SK-N-SH (cell line): Measurements from ENCODE around the gene RCBTB2. TPM values are rescaled to one million over a fixed set of nuclear protein-coding genes. Genes with fewer than 3 reads are reported as not detected.

Experiments used
- CTCF ChIA-PET: fragments of 300-600, 350-600 bp; formaldehyde crosslinking; extraction: SDS; loops from one replicate; lab custom pipeline; 2021; lab: Yijun Ruan, JAX
- POLR2A ChIA-PET: fragments of 350-600 bp; sonication (Branson Sonifier 250); formaldehyde crosslinking; extraction: SDS; loops from one replicate; lab custom pipeline; 2020; ENCODE audit warnings: antibody characterized with exemption, inconsistent platforms; lab: Yijun Ruan, JAX
- DNase-seq: peaks from one replicate; pipeline ENCODE4 v3.0.0; 2012
- H2AFZ ChIP-seq: fragments of 200-600 bp; sonication (generic); 2 replicates; pipeline ENCODE4 v1.8.1; 2016; ENCODE audit warnings: antibody characterized with exemption, mild to moderate bottlenecking, low read depth
- H3F3A ChIP-seq: fragments of 200-600 bp; sonication (generic); replicated peaks from 2 replicates; pipeline ENCODE3; 2016; ENCODE audit warnings: antibody characterized with exemption, mild to moderate bottlenecking; ENCODE audit not compliant: insufficient read depth
- H3K27ac ChIP-seq, 2 experiments: fragments of 200-500 bp in 1 of 2; fragments of 200-600 bp in 1 of 2; sonication (Bioruptor generic) in 1 of 2; sonication (generic), shearing (Covaris generic) in 1 of 2; 2 replicates each; pipeline versions ENCODE4 v1.5.1 to v1.6.1; 2014 to 2016; ENCODE audit warnings: low read depth in 2 of 2, inconsistent platforms in 1 of 2, low read length in 1 of 2, mild to moderate bottlenecking in 1 of 2, mixed read lengths in 1 of 2
- H3K27me3 ChIP-seq: fragments of 200-600 bp; sonication (generic), shearing (Covaris generic); 2 replicates; pipeline ENCODE4 v1.6.1; 2016; ENCODE audit warnings: mixed run types; ENCODE audit not compliant: insufficient read depth
- H3K36me3 ChIP-seq, 2 experiments: fragments of 200-500 bp in 1 of 2; fragments of 200-600 bp in 1 of 2; sonication (Bioruptor generic) in 1 of 2; sonication (generic) in 1 of 2; replicated peaks in 1 of 2; 2 replicates each; pipeline versions ENCODE3 to v1.5.1; 2014 to 2016; ENCODE audit warnings: low read length in 1 of 2, mild to moderate bottlenecking in 1 of 2; ENCODE audit not compliant: insufficient read depth in 2 of 2, control insufficient read depth in 1 of 2
- H3K4me1 ChIP-seq, 2 experiments: fragments of 200-500 bp in 1 of 2; fragments of 200-600 bp in 1 of 2; sonication (Bioruptor generic) in 1 of 2; sonication (generic), shearing (Covaris generic) in 1 of 2; 2 replicates each; pipeline versions ENCODE4 v1.5.1 to v1.6.1; 2014 to 2016; ENCODE audit warnings: low read depth in 1 of 2, low read length in 1 of 2, mixed run types in 1 of 2; ENCODE audit not compliant: insufficient read depth in 2 of 2, control insufficient read depth in 1 of 2
- H3K4me2 ChIP-seq: fragments of 200-600 bp; sonication (generic), shearing (Covaris generic); 2 replicates; pipeline ENCODE4 v1.6.1; 2017; ENCODE audit warnings: mixed run types
- H3K4me3 ChIP-seq, 2 experiments: fragments of 200-500 bp in 1 of 2; fragments of 200-600 bp in 1 of 2; sonication (Bioruptor generic) in 1 of 2; sonication (generic), shearing (Covaris generic) in 1 of 2; 2 replicates each; pipeline versions ENCODE4 v1.5.1 to v1.8.1; 2014 to 2016; ENCODE audit warnings: low read depth in 2 of 2, inconsistent platforms in 1 of 2, low read length in 1 of 2, mild to moderate bottlenecking in 1 of 2, mixed read lengths in 1 of 2, moderate library complexity in 1 of 2
- H3K79me2 ChIP-seq: fragments of 200-600 bp; sonication (generic); 2 replicates; pipeline ENCODE4 v1.8.1; 2017; ENCODE audit warnings: mild to moderate bottlenecking; ENCODE audit not compliant: insufficient read depth
- H3K9ac ChIP-seq: fragments of 200-600 bp; sonication (generic); 2 replicates; pipeline ENCODE4 v1.6.1; 2017; ENCODE audit warnings: mixed run types
- H3K9me2 ChIP-seq: fragments of 200-600 bp; sonication (generic); 2 replicates; pipeline ENCODE4 v1.6.1; 2017; ENCODE audit warnings: mixed run types
- H3K9me3 ChIP-seq: fragments of 200-600 bp; sonication (generic); 2 replicates; pipeline ENCODE4 v1.6.1; 2017; ENCODE audit warnings: mixed run types, mild to moderate bottlenecking, moderate library complexity
- H4K20me1 ChIP-seq: fragments of 200-600 bp; sonication (generic); 2 replicates; pipeline ENCODE4 v1.6.1; 2017; ENCODE audit warnings: mild to moderate bottlenecking, mixed run types; ENCODE audit not compliant: insufficient read depth
- CHD2 ChIP-seq: fragments of 150-350 bp; IDR thresholded peaks from 2 replicates; pipeline ENCODE4 v1.6.1; 2018; ENCODE audit warnings: low read length; ENCODE audit not compliant: partially characterized antibody
- EP300 ChIP-seq, 2 experiments: IDR thresholded peaks; 2 replicates each; pipeline versions ENCODE4 v1.4.0 to v1.6.1; 2012; ENCODE audit warnings: borderline replicate concordance in 1 of 2, low read depth in 1 of 2, low read length in 1 of 2
- GABPA ChIP-seq: IDR thresholded peaks from 2 replicates; pipeline ENCODE4 v1.4.0; 2012; ENCODE audit warnings: low read depth, mild to moderate bottlenecking
- JUND ChIP-seq: IDR thresholded peaks from 2 replicates; pipeline ENCODE4 v1.4.0; 2012
- MEF2A ChIP-seq: IDR thresholded peaks from 2 replicates; pipeline ENCODE4 v1.4.0; 2012; ENCODE audit warnings: low read depth, borderline replicate concordance
- MXI1 ChIP-seq: IDR thresholded peaks from 2 replicates; pipeline ENCODE4 v1.6.1; 2012; ENCODE audit warnings: mild to moderate bottlenecking, low read depth, low read length, improper control_type of control experiment
- POLR2AphosphoS5 ChIP-seq: IDR thresholded peaks from 2 replicates; pipeline ENCODE4 v1.6.1; 2012; ENCODE audit warnings: low read depth, low read length
- RAD21 ChIP-seq: IDR thresholded peaks from 2 replicates; pipeline ENCODE4 v1.6.1; 2012; ENCODE audit warnings: mild to moderate bottlenecking, low read length
- SIN3A ChIP-seq: IDR thresholded peaks from 2 replicates; pipeline ENCODE4 v1.6.1; 2012; ENCODE audit warnings: low read depth, mild to moderate bottlenecking, low read length, moderate library complexity, borderline replicate concordance
- polyA plus RNA-seq, 3 experiments: library from polyadenylated mRNA; depleted of rRNA; stranded (reverse); fragments of >200 nt; gene quantifications; 2 replicates each; pipeline ENCODE4 v1.2.3, GENCODE V29; 2012
- TF ChIP-seq, protein P1 (sequence below): IDR thresholded peaks from 2 replicates; pipeline ENCODE4 v1.6.1; 2012; ENCODE audit warnings: mild to moderate bottlenecking, low read depth, low read length, moderate library complexity
- TF ChIP-seq, protein P2 (sequence below): IDR thresholded peaks from 2 replicates; pipeline ENCODE4 v1.4.0; 2012; ENCODE audit warnings: low read depth, borderline replicate concordance
- TF ChIP-seq, protein P3 (sequence below): IDR thresholded peaks from 2 replicates; pipeline ENCODE4; 2012
- TF ChIP-seq, protein P4 (sequence below): IDR thresholded peaks from 2 replicates; pipeline ENCODE4 v1.4.0; 2012; ENCODE audit warnings: low read depth, borderline replicate concordance

Gene RCBTB2
- polyA plus RNA-seq, 1 of the 3 experiments (the other 2 are of a cell fraction) = 2.8 TPM

DNA sequence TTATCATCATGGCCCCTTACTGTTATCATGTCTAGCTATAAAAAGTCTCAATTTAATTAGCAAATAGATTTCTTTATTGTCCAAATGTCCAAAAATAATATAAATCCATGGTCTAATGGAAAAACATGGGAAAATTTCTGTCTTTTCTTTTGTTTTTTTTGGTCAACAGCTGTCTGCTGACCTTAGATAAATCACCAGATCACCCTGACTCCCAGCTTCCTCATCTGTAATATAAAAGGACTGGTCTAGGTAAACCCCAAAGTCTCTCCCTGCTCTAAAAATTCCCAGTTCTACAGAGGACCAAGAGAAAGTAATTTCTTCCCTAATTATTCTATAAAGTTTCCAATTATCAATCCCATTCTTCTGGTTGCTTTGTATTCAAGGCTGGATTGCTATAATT is 30.7 kb upstream of the RCBTB2 start:
- CTCF ChIA-PET = interaction anchor here (2.2 kb wide), 1 partner anchor 17 kb away, joined by 11 read pairs; no protein-coding TSS in a partner anchor
- H3K4me2 ChIP-seq = no peak overlapping the region
- H3K27ac ChIP-seq = no peak overlapping the region
- H3F3A ChIP-seq = peaks cover 7% of the 10 kb centered on the region
- DNase-seq = no peak
- H3K27me3 ChIP-seq = no peaks in the 10 kb centered on the region
- TF ChIP-seq JUND (no peak), MXI1 (no peak), POLR2AphosphoS5 (no peak), EP300 (IDR thresholded peaks at IDR 0.05; ENCODE audit: borderline replicate concordance in 1 of 2, low read depth in 1 of 2, low read length in 1 of 2) (no peak), GABPA (no peak), CHD2 (no peak), MEF2A (no peak), RAD21 (no peak), SIN3A (no peak)
- TF ChIP-seq, protein P1, sequence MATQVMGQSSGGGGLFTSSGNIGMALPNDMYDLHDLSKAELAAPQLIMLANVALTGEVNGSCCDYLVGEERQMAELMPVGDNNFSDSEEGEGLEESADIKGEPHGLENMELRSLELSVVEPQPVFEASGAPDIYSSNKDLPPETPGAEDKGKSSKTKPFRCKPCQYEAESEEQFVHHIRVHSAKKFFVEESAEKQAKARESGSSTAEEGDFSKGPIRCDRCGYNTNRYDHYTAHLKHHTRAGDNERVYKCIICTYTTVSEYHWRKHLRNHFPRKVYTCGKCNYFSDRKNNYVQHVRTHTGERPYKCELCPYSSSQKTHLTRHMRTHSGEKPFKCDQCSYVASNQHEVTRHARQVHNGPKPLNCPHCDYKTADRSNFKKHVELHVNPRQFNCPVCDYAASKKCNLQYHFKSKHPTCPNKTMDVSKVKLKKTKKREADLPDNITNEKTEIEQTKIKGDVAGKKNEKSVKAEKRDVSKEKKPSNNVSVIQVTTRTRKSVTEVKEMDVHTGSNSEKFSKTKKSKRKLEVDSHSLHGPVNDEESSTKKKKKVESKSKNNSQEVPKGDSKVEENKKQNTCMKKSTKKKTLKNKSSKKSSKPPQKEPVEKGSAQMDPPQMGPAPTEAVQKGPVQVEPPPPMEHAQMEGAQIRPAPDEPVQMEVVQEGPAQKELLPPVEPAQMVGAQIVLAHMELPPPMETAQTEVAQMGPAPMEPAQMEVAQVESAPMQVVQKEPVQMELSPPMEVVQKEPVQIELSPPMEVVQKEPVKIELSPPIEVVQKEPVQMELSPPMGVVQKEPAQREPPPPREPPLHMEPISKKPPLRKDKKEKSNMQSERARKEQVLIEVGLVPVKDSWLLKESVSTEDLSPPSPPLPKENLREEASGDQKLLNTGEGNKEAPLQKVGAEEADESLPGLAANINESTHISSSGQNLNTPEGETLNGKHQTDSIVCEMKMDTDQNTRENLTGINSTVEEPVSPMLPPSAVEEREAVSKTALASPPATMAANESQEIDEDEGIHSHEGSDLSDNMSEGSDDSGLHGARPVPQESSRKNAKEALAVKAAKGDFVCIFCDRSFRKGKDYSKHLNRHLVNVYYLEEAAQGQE = no peak
- TF ChIP-seq, protein P2, sequence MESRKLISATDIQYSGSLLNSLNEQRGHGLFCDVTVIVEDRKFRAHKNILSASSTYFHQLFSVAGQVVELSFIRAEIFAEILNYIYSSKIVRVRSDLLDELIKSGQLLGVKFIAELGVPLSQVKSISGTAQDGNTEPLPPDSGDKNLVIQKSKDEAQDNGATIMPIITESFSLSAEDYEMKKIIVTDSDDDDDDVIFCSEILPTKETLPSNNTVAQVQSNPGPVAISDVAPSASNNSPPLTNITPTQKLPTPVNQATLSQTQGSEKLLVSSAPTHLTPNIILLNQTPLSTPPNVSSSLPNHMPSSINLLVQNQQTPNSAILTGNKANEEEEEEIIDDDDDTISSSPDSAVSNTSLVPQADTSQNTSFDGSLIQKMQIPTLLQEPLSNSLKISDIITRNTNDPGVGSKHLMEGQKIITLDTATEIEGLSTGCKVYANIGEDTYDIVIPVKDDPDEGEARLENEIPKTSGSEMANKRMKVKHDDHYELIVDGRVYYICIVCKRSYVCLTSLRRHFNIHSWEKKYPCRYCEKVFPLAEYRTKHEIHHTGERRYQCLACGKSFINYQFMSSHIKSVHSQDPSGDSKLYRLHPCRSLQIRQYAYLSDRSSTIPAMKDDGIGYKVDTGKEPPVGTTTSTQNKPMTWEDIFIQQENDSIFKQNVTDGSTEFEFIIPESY = no peak
- TF ChIP-seq, protein P3, sequence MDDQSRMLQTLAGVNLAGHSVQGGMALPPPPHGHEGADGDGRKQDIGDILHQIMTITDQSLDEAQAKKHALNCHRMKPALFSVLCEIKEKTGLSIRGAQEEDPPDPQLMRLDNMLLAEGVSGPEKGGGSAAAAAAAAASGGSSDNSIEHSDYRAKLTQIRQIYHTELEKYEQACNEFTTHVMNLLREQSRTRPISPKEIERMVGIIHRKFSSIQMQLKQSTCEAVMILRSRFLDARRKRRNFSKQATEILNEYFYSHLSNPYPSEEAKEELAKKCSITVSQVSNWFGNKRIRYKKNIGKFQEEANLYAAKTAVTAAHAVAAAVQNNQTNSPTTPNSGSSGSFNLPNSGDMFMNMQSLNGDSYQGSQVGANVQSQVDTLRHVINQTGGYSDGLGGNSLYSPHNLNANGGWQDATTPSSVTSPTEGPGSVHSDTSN = no peak
- TF ChIP-seq, protein P4, sequence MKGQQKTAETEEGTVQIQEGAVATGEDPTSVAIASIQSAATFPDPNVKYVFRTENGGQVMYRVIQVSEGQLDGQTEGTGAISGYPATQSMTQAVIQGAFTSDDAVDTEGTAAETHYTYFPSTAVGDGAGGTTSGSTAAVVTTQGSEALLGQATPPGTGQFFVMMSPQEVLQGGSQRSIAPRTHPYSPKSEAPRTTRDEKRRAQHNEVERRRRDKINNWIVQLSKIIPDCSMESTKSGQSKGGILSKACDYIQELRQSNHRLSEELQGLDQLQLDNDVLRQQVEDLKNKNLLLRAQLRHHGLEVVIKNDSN = no peak
- H3K79me2 ChIP-seq = no peaks in the 10 kb centered on the region
- H3K4me3 ChIP-seq = no peak overlapping the region
- no peak overlapping the region for H3K9ac ChIP-seq
- H4K20me1 ChIP-seq = no peaks in the 10 kb centered on the region
- no peaks in the 10 kb centered on the region for H3K9me3 ChIP-seq
- POLR2A ChIA-PET = no interaction called here
- H3K9me2 ChIP-seq = no peaks in the 10 kb centered on the region
- H3K4me1 ChIP-seq = peaks cover 0 to 6% of the 10 kb centered on the region in 2 experiments; a peak in 2 of 4 replicates
- no peaks in the 10 kb centered on the region for H3K36me3 ChIP-seq
- H2AFZ ChIP-seq = no peak overlapping the region
